GM12878 (cell line): ENCODE results near the gene DOCK1. TPM values are rescaled to one million over a fixed set of nuclear protein-coding genes. Genes with fewer than 3 reads are reported as not detected.

ENCODE experiments used
- ATAC-seq: fragments of 200-7000 bp; cut with Tn5 transposase; 3 replicates; pipeline ENCODE4 v1.9.1; 2020; ENCODE audit warnings: mild to moderate bottlenecking, moderate library complexity
- BruUV-seq: library from RNA; stranded (reverse); fragments of 400-500 nt; replicated peaks from 2 replicates; lab custom pipeline; 2021; lab: Mats Ljungman, UMichigan
- CTCF ChIA-PET: fragments of 300-600 bp; sonication (Branson Sonifier 250); formaldehyde crosslinking; extraction: SDS; loops from one replicate; lab custom pipeline; 2021; ENCODE audit warnings: inconsistent platforms; lab: Yijun Ruan, JAX
- POLR2A ChIA-PET: fragments of 350-600 bp; formaldehyde crosslinking; extraction: SDS; loops from one replicate; lab custom pipeline; 2021; ENCODE audit warnings: inconsistent platforms; lab: Charles Lee
- RAD21 ChIA-PET: fragments of 300-600 bp; sonication (Branson Sonifier 250); formaldehyde crosslinking; loops from one replicate; lab custom pipeline; 2023; ENCODE audit warnings: antibody characterized with exemption; ENCODE audit not compliant: unreplicated experiment; lab: Charles Lee
- SMC1A ChIA-PET: fragments of 300-600 bp; sonication (Branson Sonifier 250); formaldehyde crosslinking; loops from one replicate; lab custom pipeline; 2023; ENCODE audit not compliant: unreplicated experiment, uncharacterized antibody; lab: Charles Lee
- DNase-seq: peaks from one replicate; pipeline ENCODE4 v3.0.0-alpha.2; 2011; ENCODE audit warnings: low read depth, low spot score
- FAIRE-seq: peaks from 3 replicates; lab custom pipeline; 2011; peaks lifted over from hg19 to GRCh38; lab: Jason Lieb, UNC
- H2AFZ ChIP-seq: 2 replicates; pipeline ENCODE4 v1.6.0; 2011; ENCODE audit warnings: low read depth, low read length, control low read depth; ENCODE audit not compliant: control insufficient read depth
- H3K27ac ChIP-seq: 2 replicates; pipeline ENCODE4 v1.5.1; 2011; ENCODE audit warnings: control low read depth; ENCODE audit not compliant: control insufficient read depth, insufficient read depth
- H3K27me3 ChIP-seq, 2 experiments: replicated peaks in 1 of 2; 2 replicates each; pipeline versions ENCODE4 v1.6.0 to v1.6.1; 2011; ENCODE audit warnings: low read length in 1 of 2; ENCODE audit not compliant: control insufficient read depth in 2 of 2, insufficient read depth in 2 of 2
- H3K36me3 ChIP-seq, 2 experiments: 2 replicates each; pipeline ENCODE4 v1.5.1; 2011; ENCODE audit warnings: low read length in 1 of 2; ENCODE audit not compliant: control insufficient read depth in 2 of 2, insufficient read depth in 2 of 2
- H3K4me1 ChIP-seq: 2 replicates; pipeline ENCODE4 v1.6.1; 2011; ENCODE audit warnings: mild to moderate bottlenecking, low read length, moderate library complexity, mixed read lengths; ENCODE audit not compliant: control insufficient read depth, insufficient read depth
- H3K4me2 ChIP-seq: 2 replicates; pipeline ENCODE4 v1.6.0; 2011; ENCODE audit warnings: control low read depth; ENCODE audit not compliant: control insufficient read depth, insufficient read depth
- H3K4me3 ChIP-seq: fragments of 200-600 bp; sonication (generic); 2 replicates; pipeline ENCODE4 v1.5.1; 2016
- H3K79me2 ChIP-seq: 2 replicates; pipeline ENCODE4 v1.6.0; 2011; ENCODE audit warnings: low read length; ENCODE audit not compliant: control insufficient read depth, insufficient read depth
- H3K9ac ChIP-seq: 2 replicates; pipeline ENCODE4 v1.8.0; 2011; ENCODE audit warnings: low read length, control low read depth, mixed read lengths; ENCODE audit not compliant: control insufficient read depth, insufficient read depth
- H3K9me3 ChIP-seq: replicated peaks from 3 replicates; pipeline ENCODE4 v1.5.1; 2011; ENCODE audit warnings: mild to moderate bottlenecking, low read length; ENCODE audit not compliant: control insufficient read depth, insufficient read depth
- H4K20me1 ChIP-seq: 2 replicates; pipeline ENCODE4 v1.6.0; 2011; ENCODE audit not compliant: control insufficient read depth, insufficient read depth
- ELK1 ChIP-seq: IDR thresholded peaks from 2 replicates; pipeline ENCODE4 v1.6.1; 2012; ENCODE audit warnings: low read depth, low read length, improper control_type of control experiment
- EZH2 ChIP-seq: IDR thresholded peaks from 2 replicates; pipeline ENCODE4 v1.6.1; 2012; ENCODE audit warnings: low read depth, mild to moderate bottlenecking, control low read depth, inconsistent platforms, low read length, borderline replicate concordance; ENCODE audit not compliant: control insufficient read depth
- IKZF2 ChIP-seq, 2 experiments: fragments of 450-650 bp; IDR thresholded peaks; 2 replicates each; pipeline ENCODE4 v1.6.1; 2017; ENCODE audit warnings: mild to moderate bottlenecking in 2 of 2, moderate library complexity in 2 of 2
- MTA2 ChIP-seq: fragments of 450-650 bp; IDR thresholded peaks from 2 replicates; pipeline ENCODE4 v1.6.1; 2016; ENCODE audit warnings: low read depth, mild to moderate bottlenecking, moderate library complexity
- MYC ChIP-seq: IDR thresholded peaks from 2 replicates; pipeline ENCODE4 v1.6.1; 2011; ENCODE audit warnings: mild to moderate bottlenecking, low read length, moderate library complexity, inconsistent platforms; ENCODE audit not compliant: insufficient read depth, insufficient replicate concordance, insufficient read length, severe bottlenecking
- SIX5 ChIP-seq: IDR thresholded peaks from 2 replicates; pipeline ENCODE4 v1.6.1; 2011; ENCODE audit warnings: mild to moderate bottlenecking, low read depth, low read length, moderate library complexity; ENCODE audit not compliant: severe bottlenecking
- ZNF274 ChIP-seq: IDR thresholded peaks from one replicate; pipeline ENCODE4 v1.8.0; 2011; ENCODE audit not compliant: insufficient read length, insufficient read depth
- ZNF622 ChIP-seq: fragments of 450-650 bp; IDR thresholded peaks from 2 replicates; pipeline ENCODE4 v1.6.1; 2017; ENCODE audit warnings: mild to moderate bottlenecking, inconsistent platforms
- WGBS: methylation state at CpG from one replicate; pipeline ENCODE4 v1.1.6; 2016; ENCODE audit warnings: low lambda C conversion rate; ENCODE audit not compliant: insufficient replicate concordance, insufficient coverage; ENCODE audit errors: missing lambda C conversion rate; 5-methylcytosine and 5-hydroxymethylcytosine counted together
- in situ Hi-C: fragments of 300-500 bp; cut with MboI; formaldehyde crosslinking; loops from 9 replicates; pipeline ENCODE4 v1.14.3; 2018; ENCODE audit warnings: mixed read lengths
- intact Hi-C: fragments of 100-400 bp; cut with micrococcal nuclease; formaldehyde crosslinking; loops from one replicate; pipeline ENCODE4 v1.14.2; 2022; ENCODE audit not compliant: unreplicated experiment
- polyA plus RNA-seq, 11 experiments: library from polyadenylated mRNA; depleted of rRNA in 4 of 11; unstranded in 6 of 11; stranded (reverse) in 5 of 11; fragments of >200 nt; fragmentation: Nextera tagmentation in 4 of 11; fragmentation: Illumina TruSeq in 1 of 11; extraction: Ambion mirVana in 4 of 11; extraction: Trizol in 1 of 11; gene quantifications; 1 replicate in 1 of 11; 2 replicates in 10 of 11; pipeline versions ENCODE4 v1.2.1 to v1.2.3, GENCODE V29; 2011 to 2016; ENCODE audit warnings: inconsistent platforms in 2 of 11, missing spikeins in 2 of 11, low read depth in 1 of 11
- total RNA-seq, 4 experiments: library from RNA; depleted of rRNA in 3 of 4; stranded (reverse); fragments of >200 nt in 3 of 4; fragmentation: Illumina TruSeq in 1 of 4; extraction: Trizol in 1 of 4; gene quantifications; 2 replicates each; pipeline versions ENCODE4 v1.2.1 to v1.2.3, GENCODE V29; 2013 to 2021
- TF ChIP-seq, protein P1 (sequence below): fragments of 450-650 bp; IDR thresholded peaks from 2 replicates; pipeline ENCODE4 v1.6.1; 2017; ENCODE audit warnings: mild to moderate bottlenecking, moderate library complexity
- TF ChIP-seq, protein P2 (sequence below): fragments of 450-650 bp; conservative IDR thresholded peaks from 2 replicates; pipeline ENCODE4 v1.6.1; 2017; ENCODE audit warnings: mild to moderate bottlenecking, moderate library complexity

The DOCK1 gene
- total and polyA plus RNA-seq, 10 of the 15 experiments (the other 5 are each of a cell fraction or from before 2014, with no cell fraction given) = 0.05 to 0.18 TPM; not detected in 8

DNA sequence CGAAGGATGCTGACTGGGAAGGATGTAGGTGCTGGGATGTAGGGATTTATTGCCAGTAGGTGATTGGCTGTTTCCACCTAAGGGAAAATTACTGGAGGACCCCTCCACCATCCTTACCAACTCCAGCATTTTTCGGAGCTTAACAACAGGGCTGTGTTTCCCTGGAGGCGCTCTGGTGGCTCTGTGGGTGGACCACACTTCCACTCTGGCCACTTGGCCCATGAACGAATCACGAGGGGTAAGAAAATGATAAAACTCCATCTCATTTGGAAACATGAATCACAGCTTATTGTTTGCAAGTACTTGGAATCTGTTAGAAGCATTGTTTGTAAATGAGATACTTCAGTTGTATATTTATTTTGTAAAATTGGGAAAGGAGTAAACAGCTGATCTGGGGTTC is 3.0 kb downstream of the DOCK1 start:
- CTCF ChIA-PET = no interaction called here
- Histone ChIP-seq H3K4me3 (no peak overlapping the region), H3K27ac (no peak overlapping the region), H3K9me3 (no peaks in the 10 kb centered on the region; the same call in 2 of the 3 replicates), H3K27me3 (no peaks in the 10 kb centered on the region), H3K4me2 (no peak overlapping the region), H4K20me1 (no peaks in the 10 kb centered on the region), H3K4me1 (no peaks in the 10 kb centered on the region), H3K79me2 (no peaks in the 10 kb centered on the region), H2AFZ (no peak overlapping the region), H3K9ac (no peak overlapping the region), H3K36me3 (no peaks in the 10 kb centered on the region)
- WGBS = 0% methylated on average over 5 of the region's 5 CpGs
- SMC1A ChIA-PET = no interaction called here
- ATAC-seq = no peak
- intact Hi-C loops = no loop called here
- POLR2A ChIA-PET = no interaction called here
- no peak for FAIRE-seq
- in situ Hi-C loops = no loop called here
- RAD21 ChIA-PET = no interaction called here
- no TSS peak for BruUV-seq
- no peak for TF ChIP-seq SIX5
- TF ChIP-seq MTA2 = no peak
- no peak for TF ChIP-seq ZNF274
- no peak for TF ChIP-seq IKZF2 (IDR thresholded peaks at IDR 0.05)
- TF ChIP-seq, all 136 proteins: peak for 0
- DNase-seq = no peak

DNA sequence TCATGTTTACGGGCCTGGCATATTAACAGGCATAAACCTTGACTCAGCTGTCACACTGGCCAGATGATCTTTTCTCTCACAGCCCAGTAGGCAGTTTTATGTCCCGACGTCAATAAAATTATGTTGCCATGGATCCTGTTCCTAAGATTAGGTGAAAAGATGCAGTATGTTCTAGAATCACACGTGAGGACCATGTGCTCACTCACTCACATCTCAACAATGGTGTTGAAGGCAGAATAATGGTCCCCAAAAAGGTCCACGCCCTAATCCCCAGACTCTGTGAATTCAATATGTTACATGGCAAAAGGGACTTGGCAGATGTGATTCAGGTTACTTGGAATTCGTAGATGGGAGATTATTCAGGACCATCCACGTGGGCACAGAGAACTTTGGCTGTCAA is 3.5 kb downstream of the DOCK1 start:
- BruUV-seq = no TSS peak
- TF ChIP-seq ZNF622 = no peak
- TF ChIP-seq, protein P1, sequence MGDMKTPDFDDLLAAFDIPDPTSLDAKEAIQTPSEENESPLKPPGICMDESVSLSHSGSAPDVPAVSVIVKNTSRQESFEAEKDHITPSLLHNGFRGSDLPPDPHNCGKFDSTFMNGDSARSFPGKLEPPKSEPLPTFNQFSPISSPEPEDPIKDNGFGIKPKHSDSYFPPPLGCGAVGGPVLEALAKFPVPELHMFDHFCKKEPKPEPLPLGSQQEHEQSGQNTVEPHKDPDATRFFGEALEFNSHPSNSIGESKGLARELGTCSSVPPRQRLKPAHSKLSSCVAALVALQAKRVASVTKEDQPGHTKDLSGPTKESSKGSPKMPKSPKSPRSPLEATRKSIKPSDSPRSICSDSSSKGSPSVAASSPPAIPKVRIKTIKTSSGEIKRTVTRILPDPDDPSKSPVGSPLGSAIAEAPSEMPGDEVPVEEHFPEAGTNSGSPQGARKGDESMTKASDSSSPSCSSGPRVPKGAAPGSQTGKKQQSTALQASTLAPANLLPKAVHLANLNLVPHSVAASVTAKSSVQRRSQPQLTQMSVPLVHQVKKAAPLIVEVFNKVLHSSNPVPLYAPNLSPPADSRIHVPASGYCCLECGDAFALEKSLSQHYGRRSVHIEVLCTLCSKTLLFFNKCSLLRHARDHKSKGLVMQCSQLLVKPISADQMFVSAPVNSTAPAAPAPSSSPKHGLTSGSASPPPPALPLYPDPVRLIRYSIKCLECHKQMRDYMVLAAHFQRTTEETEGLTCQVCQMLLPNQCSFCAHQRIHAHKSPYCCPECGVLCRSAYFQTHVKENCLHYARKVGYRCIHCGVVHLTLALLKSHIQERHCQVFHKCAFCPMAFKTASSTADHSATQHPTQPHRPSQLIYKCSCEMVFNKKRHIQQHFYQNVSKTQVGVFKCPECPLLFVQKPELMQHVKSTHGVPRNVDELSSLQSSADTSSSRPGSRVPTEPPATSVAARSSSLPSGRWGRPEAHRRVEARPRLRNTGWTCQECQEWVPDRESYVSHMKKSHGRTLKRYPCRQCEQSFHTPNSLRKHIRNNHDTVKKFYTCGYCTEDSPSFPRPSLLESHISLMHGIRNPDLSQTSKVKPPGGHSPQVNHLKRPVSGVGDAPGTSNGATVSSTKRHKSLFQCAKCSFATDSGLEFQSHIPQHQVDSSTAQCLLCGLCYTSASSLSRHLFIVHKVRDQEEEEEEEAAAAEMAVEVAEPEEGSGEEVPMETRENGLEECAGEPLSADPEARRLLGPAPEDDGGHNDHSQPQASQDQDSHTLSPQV = no peak
- TF ChIP-seq, protein P2, sequence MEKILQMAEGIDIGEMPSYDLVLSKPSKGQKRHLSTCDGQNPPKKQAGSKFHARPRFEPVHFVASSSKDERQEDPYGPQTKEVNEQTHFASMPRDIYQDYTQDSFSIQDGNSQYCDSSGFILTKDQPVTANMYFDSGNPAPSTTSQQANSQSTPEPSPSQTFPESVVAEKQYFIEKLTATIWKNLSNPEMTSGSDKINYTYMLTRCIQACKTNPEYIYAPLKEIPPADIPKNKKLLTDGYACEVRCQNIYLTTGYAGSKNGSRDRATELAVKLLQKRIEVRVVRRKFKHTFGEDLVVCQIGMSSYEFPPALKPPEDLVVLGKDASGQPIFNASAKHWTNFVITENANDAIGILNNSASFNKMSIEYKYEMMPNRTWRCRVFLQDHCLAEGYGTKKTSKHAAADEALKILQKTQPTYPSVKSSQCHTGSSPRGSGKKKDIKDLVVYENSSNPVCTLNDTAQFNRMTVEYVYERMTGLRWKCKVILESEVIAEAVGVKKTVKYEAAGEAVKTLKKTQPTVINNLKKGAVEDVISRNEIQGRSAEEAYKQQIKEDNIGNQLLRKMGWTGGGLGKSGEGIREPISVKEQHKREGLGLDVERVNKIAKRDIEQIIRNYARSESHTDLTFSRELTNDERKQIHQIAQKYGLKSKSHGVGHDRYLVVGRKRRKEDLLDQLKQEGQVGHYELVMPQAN = no peak
- TF ChIP-seq MYC = no peak
- no peak for TF ChIP-seq ELK1
- TF ChIP-seq EZH2 = no peak

More for the DNA sequence above, 3.5 kb downstream of the DOCK1 start:
- no peaks in the 10 kb centered on the region for H3K27me3 ChIP-seq
- ChIA-PET RAD21 (no interaction called here), SMC1A (no interaction called here), CTCF (no interaction called here), POLR2A (no interaction called here)
- H3K9me3 ChIP-seq = no peaks in the 10 kb centered on the region; the same call in 2 of the 3 replicates
- no peak overlapping the region for H3K9ac ChIP-seq
- DNase-seq = no peak
- H3K36me3 ChIP-seq = no peaks in the 10 kb centered on the region
- no peak for ATAC-seq
- H3K4me2 ChIP-seq = no peak overlapping the region
- no peaks in the 10 kb centered on the region for H3K4me1 ChIP-seq
- intact Hi-C loops = no loop called here
- no peak overlapping the region for H3K27ac ChIP-seq
- no peaks in the 10 kb centered on the region for H4K20me1 ChIP-seq
- H3K79me2 ChIP-seq = no peaks in the 10 kb centered on the region
- 2% methylated on average over 7 of the region's 7 CpGs for WGBS
- no peak for FAIRE-seq
- in situ Hi-C loops = no loop called here
- H3K4me3 ChIP-seq = no peak overlapping the region
- H2AFZ ChIP-seq = no peak overlapping the region
